HuH-7.5 (cell line): Measurements from ENCODE around the gene SRP54.
"Not testable (repeated sequence)": the region's sequence is repeated elsewhere in the genome, so short reads cannot be mapped to it uniquely, and the experiment has no call there.

Experiments
- DNase-seq: peaks from one replicate; pipeline ENCODE4 v3.0.0; 2011; ENCODE audit warnings: low spot score

The SRP54 gene

DNA sequence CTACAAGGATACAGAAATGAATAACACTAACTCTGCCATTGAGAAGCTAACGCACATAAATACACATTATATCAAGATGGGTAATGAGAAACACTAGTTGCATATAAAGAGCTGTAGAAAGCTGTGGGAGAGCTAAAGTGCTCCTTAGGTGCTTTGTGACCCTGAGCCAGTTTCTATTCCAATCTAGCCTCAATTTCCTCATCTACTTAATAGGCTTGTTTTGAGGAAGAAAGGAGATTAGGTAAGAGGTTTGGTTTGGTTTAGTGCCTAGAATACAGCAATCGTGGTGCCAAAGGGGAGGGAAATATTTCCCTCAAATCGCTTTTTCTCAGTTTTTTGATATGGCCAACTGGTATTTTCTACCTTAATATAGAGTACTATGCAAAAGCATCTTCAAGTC is 994 bp downstream of the SRP54 start:
- no peak for DNase-seq

DNA sequence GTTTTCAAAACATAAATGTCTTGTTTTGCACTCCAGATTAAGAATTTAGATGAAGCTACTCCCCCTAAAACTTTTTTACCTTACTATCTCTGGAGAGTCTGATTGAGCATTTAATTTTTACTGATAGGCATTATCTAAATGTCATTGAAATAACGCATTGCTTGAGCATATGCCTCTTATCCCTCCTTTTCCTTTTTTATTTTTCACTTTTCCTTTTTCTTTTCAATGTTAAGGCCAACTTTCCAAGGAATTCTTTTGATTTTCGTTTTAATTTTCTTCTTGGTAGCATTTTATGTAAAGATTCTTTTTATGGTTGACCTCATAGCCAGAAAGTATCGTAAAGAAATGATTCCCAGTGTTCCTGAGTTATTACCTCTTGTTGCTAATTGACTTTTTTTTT is 2.9 kb downstream of the SRP54 start:
- DNase-seq, result no peak

DNA sequence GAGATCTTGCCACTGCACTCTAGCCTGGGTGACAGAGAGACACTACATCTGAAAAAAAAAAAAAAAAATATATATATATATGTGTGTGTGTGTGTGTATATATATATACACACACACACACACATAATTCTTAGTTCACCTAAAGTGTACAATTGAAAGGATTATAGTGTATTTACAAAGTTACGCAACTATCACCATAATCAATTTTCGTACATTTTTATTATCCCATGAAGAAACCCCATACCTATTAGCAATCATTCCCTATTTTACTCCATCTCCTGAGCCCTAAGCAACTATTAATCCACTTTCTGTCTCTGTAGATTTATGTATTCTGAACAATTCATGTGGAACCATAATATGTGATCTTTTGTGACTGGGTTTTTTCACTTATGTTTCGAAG is 4.4 kb downstream of the SRP54 start:
- no peak for DNase-seq

DNA sequence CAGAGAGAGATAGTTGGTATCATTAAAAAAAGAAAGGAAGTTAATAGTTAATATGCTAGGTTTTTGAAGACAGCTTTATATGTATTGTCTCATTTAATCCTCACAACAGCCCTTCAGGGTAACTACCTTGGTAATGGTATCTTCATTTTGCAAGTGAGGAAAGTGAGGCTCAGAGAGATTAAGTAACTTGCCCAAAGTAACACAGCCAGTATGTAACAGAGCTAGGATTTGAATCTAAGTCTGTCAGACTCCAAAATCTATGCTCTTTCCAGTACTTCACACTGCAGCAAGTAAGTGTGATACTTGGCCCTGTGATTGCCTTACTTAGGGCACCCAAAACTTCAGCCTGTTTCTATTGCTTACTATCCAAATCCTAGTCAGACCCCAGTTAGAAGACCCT is 7.0 kb downstream of the SRP54 start:
- DNase-seq, result no peak

DNA sequence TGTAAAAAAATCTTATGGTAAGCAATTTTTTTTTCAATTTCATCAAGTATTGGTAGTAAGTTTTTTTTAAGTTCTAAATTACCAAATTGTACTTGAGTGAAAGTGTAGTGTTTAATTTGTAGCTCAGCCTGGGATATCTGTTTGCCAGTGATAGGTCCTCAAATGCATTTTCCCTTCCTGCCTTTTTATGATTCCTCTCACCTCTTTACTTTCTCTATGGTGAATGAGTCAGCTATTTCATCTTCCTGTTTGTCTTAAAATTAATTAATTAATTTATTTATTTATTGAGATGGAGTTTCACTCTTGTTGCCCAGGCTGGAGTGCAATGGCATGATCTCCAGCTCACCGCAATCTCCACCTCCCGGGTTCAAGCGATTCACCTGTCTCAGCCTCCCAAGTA is 10.6 kb downstream of the SRP54 start:
- no peak for DNase-seq

DNA sequence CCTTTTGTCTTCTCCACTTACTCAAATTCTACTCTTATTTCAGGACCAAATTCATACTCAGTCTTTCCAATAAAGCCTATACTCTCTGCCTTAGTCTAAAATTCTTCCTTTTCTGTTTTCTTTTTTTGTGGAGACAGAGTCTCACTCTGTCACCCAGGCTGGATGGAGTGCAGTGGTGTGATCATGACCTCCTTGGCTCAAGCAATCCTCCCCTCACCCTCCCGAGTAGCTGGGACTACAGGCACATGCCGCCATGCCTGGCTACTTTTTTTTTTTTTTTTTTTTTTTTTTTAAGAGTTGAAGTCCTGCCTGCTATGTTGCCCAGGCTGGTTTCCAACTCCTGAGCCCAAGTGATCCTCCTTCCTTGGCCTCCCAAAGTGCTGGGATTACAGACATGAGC is 11.9 kb downstream of the SRP54 start:
- DNase-seq, result no peak

DNA sequence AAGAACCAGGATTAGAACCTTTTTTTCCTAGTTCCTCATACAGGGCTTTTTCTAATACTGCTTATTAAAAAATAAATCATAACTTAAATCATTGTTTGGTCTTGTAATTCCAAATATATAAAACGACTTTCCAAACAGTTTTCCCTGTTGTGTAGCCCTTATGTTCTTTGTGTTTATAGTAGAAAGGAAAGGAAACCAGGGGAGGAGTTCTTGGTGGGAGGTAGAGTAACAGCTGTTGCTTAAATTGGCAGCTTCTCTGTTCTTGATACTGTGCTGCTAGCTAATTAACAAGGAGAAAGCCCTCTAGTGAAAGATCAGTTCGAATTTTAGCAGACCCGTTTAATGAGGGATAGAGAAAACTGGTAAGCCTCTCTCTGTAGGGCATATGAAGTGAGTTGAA is 15.0 kb downstream of the SRP54 start:
- no peak for DNase-seq

DNA sequence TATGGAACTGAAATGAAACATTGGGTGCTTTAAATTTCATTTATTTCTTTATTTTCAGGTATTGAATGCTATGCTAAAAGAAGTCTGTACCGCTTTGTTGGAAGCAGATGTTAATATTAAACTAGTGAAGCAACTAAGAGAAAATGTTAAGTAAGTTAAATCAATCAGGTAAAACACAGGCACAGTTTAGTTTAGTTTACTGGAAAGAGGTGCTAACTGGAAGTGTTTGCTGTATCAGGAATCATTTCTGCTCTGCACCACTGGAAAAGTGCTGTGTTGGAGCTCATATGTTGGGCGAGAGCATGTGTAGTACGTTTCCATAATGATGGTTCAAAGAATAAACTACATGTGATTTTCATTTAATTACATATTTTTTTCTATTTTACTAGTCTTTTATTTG is 16.7 kb downstream of the SRP54 start:
- DNase-seq, result no peak

DNA sequence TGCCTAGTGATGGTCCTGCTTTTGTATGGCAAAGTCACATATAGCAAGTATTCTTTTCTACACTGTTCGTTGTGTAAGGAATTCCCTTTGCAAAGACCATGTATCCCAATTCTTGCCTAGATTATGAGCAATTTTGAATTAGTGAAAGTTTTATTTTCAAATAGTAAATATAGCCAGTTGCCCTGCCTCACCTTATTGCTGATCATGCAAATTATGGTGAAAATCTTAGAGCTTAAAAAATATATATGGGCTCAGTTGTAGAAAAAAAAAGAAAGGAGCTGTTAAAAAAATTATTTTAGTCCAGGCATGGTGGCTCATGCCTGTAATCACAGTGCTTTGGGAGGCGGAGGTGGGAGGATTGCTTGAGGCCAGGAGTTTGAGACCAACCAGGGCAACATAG is 18.8 kb downstream of the SRP54 start:
- no peak for DNase-seq

DNA sequence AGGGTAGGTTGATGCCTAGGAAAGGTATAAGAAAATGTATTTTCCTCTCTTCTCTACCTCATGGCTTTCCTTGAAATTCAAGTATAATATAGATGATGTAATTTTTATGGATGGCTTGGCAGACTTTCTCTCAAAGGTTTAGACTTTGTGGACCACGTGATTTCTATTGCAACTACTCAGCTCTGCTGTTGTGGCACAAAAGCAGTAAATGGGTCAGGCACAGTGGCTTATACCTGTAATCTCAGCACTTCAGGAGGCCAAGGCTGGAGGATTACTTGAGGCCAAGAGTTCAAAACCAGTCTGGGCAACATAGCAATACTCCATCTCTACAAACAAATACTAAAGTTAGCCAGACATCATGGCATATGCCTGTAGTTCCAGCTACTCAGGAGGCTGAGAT is 22.0 kb downstream of the SRP54 start:
- DNase-seq, result no peak

DNA sequence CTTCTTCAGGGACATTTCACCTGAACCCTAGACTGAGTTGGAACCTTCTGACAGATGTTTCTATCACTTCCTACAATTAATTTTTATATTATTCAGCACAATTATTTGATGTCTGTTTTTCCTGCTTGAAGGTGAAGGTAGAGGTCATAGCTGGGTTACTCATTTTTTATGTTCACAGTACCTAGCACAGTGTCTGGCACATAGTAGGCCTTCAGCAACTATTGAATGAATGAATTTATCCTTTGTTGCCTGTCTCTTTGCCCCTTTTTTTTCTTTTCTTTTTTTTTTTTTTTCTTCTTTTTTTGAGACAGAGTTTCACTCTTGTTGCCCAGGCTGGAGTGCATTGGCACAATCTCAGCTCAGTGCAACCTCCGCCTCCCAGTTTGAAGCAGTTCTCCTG is 33.8 kb downstream of the SRP54 start:
- no peak for DNase-seq

DNA sequence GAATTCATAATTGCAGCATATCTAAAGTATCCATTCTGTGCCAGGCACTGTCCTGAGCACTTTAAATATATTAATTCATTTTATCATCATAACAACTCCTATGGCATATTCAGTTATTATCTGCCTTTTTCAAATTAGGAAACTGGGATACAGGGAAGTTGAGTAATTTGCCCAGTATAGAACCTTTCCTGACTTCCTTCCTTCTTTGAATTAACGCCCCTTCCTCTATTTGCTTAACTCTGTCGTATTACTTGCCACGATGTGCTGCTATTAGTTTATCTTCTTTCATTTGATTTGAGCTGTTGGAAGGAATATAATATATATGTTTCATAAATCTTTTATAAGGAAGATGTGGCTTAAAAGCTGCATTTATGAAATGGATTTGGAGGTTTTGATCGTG is 37.9 kb downstream of the SRP54 start:
- DNase-seq, result no peak

DNA sequence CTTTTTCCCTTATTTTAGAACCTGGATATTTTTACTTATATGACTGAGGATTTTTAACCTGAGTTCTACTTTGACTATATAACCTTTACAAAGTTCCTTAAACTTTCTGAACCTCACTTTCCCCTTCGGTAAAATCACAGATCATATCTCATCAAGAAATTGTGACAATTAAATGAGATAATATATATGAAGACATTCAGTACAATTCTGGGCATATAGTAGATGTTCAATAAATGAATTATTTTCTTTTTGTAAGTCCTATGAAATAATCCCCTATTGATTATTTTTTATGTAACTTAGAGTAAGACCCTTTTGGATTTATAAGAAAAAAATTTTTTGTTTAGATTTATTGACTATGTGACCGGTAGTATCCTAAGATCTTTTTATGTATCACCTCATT is 45.6 kb downstream of the SRP54 start:
- no peak for DNase-seq

DNA sequence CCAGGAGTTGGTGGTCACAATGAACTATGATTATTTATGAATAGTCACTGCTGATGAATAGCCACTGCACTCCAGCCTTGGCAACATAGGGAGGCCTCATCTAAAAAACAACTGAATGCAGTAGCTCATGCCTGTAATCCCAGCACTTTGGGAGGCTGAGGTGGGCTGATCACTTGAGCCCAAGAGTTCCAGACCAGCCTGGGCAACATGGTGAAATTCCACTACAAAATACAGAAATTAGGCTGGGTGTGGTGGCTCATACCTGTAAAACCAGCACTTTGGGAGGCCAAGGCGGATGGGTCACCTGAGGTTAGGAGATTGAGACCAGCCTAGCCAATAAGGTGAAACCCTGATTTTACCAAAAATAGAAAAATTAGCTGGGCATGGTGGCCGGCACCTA is 49.8 kb downstream of the SRP54 start:
- no peak for DNase-seq

DNA sequence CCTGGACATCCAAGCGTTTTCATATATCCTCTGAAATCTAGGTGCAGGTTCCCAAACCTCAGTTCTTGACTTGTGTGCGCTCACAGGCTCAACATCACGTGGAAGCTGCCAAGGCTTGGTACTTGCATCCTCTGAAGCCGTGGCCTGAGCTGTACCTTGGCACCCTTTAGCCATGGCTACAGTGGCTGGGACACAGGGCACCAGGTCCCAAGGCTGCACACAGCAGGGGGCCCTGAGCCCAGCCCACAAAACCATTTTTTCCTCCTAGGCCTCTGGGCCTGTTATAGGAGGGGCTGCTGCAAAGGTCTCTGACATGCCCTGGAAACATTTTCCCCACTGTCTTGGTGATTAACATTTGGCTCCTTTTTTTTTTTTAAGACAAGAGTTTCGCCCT is 51.6 kb downstream of the SRP54 start:
- DNase-seq, result no peak

DNA sequence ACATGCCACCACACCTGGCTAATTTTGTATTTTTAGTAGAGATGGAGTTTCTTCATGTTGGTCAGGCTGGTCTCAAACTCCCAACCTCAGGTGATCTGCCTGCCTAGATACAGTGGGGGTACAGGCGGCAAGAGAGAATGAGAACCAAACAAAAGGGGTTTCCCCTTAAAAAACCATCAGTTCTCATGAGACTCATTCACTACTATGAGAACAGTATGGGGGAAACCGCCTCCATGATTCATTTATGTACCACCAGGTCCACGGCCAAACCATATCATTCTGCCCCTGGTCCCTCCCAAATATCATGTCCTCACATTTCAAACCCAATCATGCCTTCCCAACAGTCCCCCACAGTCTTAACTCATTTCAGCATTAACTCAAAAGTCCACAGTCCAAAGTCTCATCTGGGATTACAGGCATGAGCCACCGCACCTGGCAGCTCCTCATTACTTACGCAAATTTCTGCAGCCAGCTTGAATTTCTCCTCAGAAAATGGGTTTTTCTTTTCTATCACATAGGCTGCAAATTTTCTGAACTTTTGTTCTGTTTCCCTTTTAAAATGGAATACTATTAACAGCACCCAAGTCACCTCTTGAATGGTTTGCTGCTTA is 52.3 kb downstream of the SRP54 start:
- not testable (repeated sequence) for DNase-seq

DNA sequence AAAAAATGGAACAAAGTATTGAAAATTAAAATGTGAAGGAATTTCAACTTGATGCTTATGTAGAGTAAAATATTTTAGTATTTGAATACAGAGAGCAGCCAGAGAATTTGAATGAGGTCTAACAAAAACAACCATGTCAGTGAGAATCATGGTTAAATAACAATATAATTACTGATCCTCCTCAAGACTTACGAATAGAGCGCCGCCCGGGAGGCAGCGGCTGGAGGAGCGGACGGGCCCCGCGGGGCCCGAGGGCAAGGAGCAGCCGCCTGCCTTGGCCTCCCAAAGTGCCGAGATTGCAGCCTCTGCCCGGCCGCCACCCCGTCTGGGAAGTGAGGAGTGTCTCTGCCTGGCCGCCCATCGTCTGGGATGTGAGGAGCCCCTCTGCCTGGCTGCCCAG is 55.5 kb downstream of the SRP54 start:
- DNase-seq, result not testable (repeated sequence)

DNA sequence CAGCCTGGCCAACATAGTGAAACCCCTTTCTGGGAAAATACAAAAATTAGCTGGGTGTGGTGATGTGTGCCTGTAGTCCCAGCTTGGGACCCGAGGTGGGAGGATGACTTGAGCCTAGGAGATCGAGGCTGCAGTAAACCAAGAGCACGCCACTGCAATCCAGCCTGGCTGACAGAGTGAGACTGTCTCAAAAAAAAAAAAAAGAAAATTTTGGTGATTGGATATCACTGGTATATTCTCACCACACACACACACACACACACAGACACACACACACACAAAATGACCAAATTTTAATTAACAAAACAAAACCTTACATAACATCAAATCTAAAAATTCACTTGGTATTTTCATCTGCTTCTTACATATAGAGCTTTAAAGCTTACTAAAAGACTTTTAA is 59.8 kb downstream of the SRP54 start:
- DNase-seq, result no peak

DNA sequence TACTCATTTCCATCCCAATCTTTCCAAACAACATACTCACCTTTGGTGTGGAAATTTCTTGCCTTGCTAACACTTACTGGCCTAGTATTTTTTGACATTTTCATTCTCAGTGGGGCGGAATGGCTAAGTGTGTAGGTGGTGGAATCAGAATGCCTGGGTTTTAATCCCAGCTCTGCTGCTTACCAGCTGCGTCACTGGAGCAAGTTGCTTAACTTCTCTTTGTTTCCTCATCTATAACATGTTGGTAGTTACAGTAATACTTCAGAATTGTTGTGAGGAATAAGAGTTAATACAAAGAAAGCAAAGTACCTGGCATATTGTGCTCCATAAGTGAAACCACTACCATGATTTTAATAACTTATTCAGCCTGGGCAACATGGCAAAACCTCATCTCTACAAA is 60.3 kb downstream of the SRP54 start:
- no peak for DNase-seq

DNA sequence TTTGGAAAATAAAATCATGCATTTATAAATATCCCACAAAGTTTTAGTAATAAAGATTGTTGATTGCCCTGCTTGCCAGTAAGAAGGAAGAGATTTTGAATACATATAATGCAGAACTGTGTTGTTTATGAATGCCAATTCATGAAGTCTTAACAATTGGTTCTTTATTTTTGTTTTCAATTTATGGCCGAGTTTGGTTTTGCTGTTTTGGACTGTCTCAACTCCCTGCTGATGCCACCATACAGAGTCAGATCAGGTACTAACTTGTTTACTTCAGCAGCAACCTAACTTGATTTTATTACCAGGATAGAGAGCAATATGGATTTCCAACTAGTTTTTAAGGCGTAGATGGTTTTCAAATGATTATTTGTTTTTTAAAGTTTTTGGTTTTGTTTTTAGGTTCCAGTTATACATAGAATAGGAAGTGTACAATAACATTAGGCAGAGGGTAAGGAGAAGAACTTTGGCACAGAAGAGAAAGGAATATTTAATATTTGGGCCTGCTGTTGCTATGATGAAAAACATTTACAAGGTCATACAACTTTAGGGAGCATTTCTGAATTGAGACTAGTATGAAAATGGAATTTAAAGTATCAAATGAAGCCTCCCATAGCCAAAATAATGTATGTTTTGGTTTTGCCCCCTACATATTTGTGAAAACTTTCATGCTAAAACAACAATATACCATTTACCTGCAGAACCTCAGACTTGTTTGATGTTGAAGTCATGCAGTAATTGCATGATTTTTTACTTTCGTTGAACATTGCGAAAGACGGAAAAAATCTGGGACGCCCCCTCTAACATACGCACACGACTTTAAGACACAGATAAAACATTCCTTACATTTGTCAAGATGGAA is 62.4 kb downstream of the SRP54 start:
- DNase-seq, result no peak

DNA sequence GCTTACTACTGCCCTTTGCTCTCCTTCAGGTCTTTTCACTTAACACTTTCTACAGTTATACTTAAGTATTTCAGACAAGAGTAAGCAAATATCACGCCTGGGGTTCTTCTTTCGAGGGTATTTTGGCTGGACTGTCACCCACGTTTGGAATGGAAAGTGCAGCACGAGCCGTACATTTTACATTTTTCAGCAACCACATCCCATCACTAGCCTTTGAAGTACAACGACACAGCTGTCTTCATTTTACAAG is 62.9 kb downstream of the SRP54 start:
- no peak for DNase-seq

DNA sequence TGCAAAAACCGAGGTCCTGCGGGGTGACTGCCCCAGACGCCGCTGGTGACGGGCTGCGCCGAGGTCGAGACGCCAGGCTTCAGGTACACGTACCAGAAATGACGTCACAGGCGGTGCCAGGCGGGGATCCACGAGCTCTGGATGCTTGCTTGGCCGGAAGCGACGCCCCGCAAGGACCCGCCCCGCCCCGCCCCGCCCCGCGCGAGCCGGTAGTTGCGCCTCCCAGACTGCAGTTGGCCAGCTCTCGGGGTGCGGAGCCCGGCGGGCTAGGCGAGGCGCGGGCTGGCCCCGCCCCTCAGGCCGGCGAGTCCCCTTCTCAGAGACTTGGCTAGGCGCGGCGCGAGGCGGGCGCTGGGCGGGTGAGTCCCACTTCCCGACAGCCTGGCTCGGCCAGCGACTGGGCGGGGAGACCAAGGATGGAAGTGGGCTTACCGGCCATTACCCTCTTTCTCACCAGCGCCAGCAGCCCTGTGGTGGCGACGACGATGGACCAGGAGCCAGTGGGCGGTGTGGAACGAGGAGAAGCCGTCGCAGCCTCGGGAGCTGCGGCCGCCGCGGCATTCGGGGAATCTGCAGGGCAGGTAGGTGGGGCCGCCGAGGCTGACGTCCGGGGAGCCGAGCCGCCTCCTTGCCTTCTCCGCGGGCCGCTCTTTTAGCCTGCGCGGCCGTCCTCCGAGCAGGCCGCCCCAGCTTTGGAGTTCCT is 63.4 kb downstream of the SRP54 start, which contains the start of gene FAM177A1:
FAM177A1 (plus strand) TSS at position 225 of the 703 bp plus-strand sequence; CDS start at position 417, 192 bp downstream.
- DNase-seq, result peak; percentile 88

DNA sequence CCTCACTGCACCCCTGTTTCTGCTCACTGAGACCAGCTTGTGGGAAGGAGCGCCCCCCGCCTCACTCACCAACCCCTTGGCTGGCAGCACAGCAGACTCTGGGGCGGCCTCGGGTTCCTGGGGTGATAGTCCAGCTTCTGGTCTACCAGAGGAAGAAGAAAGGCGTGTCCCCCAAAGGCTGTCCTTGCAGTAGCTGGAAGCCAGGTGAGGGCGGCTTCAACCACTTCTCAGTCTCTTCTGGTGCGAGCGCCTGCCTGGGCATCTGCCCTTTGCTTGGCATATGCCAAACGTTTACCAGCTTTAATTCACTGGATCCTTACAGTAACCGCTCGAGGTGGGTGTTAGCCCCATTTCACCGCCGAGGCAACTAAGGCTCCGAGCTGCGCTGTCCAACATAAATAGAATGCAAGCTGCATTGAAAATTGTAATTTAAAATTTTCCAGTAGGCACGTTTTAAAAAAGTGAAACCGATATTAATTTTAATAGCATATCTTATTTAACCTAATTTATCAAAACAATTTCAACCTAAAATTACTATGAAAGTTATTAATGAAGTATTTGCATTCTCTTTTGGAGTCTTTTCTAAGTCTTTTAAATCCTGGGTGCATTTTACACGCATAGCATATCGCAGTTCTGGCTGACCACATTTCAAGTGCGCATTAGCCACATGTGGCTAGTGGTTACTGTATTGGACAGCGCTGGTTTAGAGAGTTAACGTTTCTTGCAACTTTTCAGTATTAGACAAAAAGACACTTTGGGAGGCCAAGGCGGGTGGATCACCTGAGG is 64.2 kb downstream of the SRP54 start:
- peak; percentile 27 for DNase-seq
